Endothelial cell of umbilical vein (primary cell): Measurements from ENCODE around the gene THEM5. TPM values are rescaled to one million over a fixed set of nuclear protein-coding genes. Genes with fewer than 3 reads are reported as not detected.

Experiments
- BruUV-seq: library from RNA; stranded (reverse); fragments of 400-500 nt; replicated peaks from 2 replicates; lab custom pipeline; 2021; lab: Mats Ljungman, UMichigan
- CTCF ChIA-PET: fragments of 300-600, 350-600 bp; sonication (Branson Sonifier 250); formaldehyde crosslinking; loops from one replicate; lab custom pipeline; 2021; ENCODE audit warnings: antibody characterized with exemption, inconsistent platforms; lab: Charles Lee
- POLR2A ChIA-PET: fragments of 300-600, 350-600 bp; sonication (Branson Sonifier 250); formaldehyde crosslinking; loops from one replicate; lab custom pipeline; 2021; ENCODE audit warnings: antibody characterized with exemption, inconsistent platforms; lab: Charles Lee
- DNase-seq: peaks from one replicate; pipeline ENCODE4 v3.0.0-alpha.2; 2011; ENCODE audit warnings: low read depth, low spot score
- FAIRE-seq: peaks from 2 replicates; lab custom pipeline; 2011; peaks lifted over from hg19 to GRCh38; lab: Jason Lieb, UNC
- H2AFZ ChIP-seq: 2 replicates; pipeline ENCODE4 v1.6.0; 2012; ENCODE audit warnings: low read depth, low read length, control low read depth, inconsistent platforms
- H3K27ac ChIP-seq: 2 replicates; pipeline ENCODE4 v1.5.1; 2011; ENCODE audit warnings: low read depth, mild to moderate bottlenecking, control low read depth, low read length, moderate library complexity; ENCODE audit not compliant: insufficient read depth
- H3K27me3 ChIP-seq, 2 experiments: 2 replicates each; pipeline versions ENCODE4 v1.6.0 to v1.6.1; 2011; ENCODE audit warnings: low read length in 2 of 2, mixed read lengths in 1 of 2; ENCODE audit not compliant: control insufficient read depth in 2 of 2, insufficient read depth in 2 of 2
- H3K36me3 ChIP-seq, 2 experiments: 2 replicates in 1 of 2; 3 replicates in 1 of 2; pipeline ENCODE4 v1.5.1; 2011; ENCODE audit warnings: low read length in 2 of 2, mild to moderate bottlenecking in 1 of 2, moderate library complexity in 1 of 2; ENCODE audit not compliant: control insufficient read depth in 2 of 2, insufficient read depth in 2 of 2; ENCODE audit errors: extremely low read depth in 1 of 2
- H3K4me1 ChIP-seq: 3 replicates; pipeline ENCODE4 v1.5.1; 2011; ENCODE audit warnings: mild to moderate bottlenecking, low read length; ENCODE audit not compliant: control insufficient read depth, insufficient read depth; ENCODE audit errors: extremely low read depth
- H3K4me2 ChIP-seq: 2 replicates; pipeline ENCODE4 v1.6.1; 2011; ENCODE audit warnings: low read length, control low read depth, mixed read lengths; ENCODE audit not compliant: insufficient read depth
- H3K4me3 ChIP-seq, 3 experiments: fragments of 200-600 bp in 1 of 3; sonication (generic), shearing (Covaris generic) in 1 of 3; replicated peaks in 1 of 3; 2 replicates each; pipeline ENCODE4 v1.5.1; 2011 to 2016; ENCODE audit warnings: control low read depth in 3 of 3, low read length in 3 of 3, mild to moderate bottlenecking in 2 of 3, inconsistent platforms in 1 of 3, low read depth in 1 of 3, moderate library complexity in 1 of 3; ENCODE audit not compliant: insufficient read depth in 1 of 3
- H3K79me2 ChIP-seq: 2 replicates; pipeline ENCODE4 v1.6.0; 2012; ENCODE audit warnings: low read length, inconsistent platforms; ENCODE audit not compliant: control insufficient read depth, insufficient read depth
- H3K9ac ChIP-seq: replicated peaks from 2 replicates; pipeline ENCODE3; 2011; ENCODE audit warnings: low read length, control low read depth; ENCODE audit not compliant: insufficient read depth; ENCODE audit errors: extremely low read depth
- H3K9me1 ChIP-seq: replicated peaks from 3 replicates; pipeline ENCODE4 v1.6.0; 2011; ENCODE audit warnings: mild to moderate bottlenecking, low read length; ENCODE audit not compliant: control insufficient read depth, insufficient read depth; ENCODE audit errors: extremely low read depth
- H3K9me3 ChIP-seq: replicated peaks from 2 replicates; pipeline ENCODE4 v1.5.1; 2012; ENCODE audit warnings: low read length, inconsistent platforms; ENCODE audit not compliant: control insufficient read depth, insufficient read depth
- H4K20me1 ChIP-seq: replicated peaks from 2 replicates; pipeline ENCODE3; 2011; ENCODE audit warnings: mild to moderate bottlenecking, low read length; ENCODE audit not compliant: control insufficient read depth, insufficient read depth; ENCODE audit errors: extremely low read depth
- CTCF ChIP-seq, 2 donors: IDR thresholded peaks; 1 replicate in 1 of 2; 2 replicates in 1 of 2; pipeline ENCODE4 v1.5.1; 2011; ENCODE audit warnings: low read length in 2 of 2, mild to moderate bottlenecking in 2 of 2, moderate library complexity in 2 of 2, control low read depth in 1 of 2, inconsistent platforms in 1 of 2, low read depth in 1 of 2; ENCODE audit not compliant: insufficient read depth in 1 of 2; ENCODE audit errors: extremely low read depth in 1 of 2
- EZH2 ChIP-seq: IDR thresholded peaks from 2 replicates; pipeline ENCODE4 v1.6.1; 2012; ENCODE audit warnings: borderline replicate concordance, low read depth, mild to moderate bottlenecking, moderate library complexity, low read length, inconsistent platforms; ENCODE audit not compliant: severe bottlenecking
- FOS ChIP-seq: IDR thresholded peaks from 2 replicates; pipeline ENCODE4 v1.6.1; 2011; ENCODE audit warnings: mild to moderate bottlenecking, low read length, moderate library complexity, borderline replicate concordance; ENCODE audit not compliant: insufficient read depth
- GATA2 ChIP-seq: IDR thresholded peaks from 2 replicates; pipeline ENCODE4 v1.7.0; 2011; ENCODE audit warnings: low read depth, mild to moderate bottlenecking, moderate library complexity, mixed read lengths, low read length; ENCODE audit not compliant: insufficient read length, insufficient read depth
- JUN ChIP-seq: IDR thresholded peaks from 2 replicates; pipeline ENCODE4 v1.6.1; 2011; ENCODE audit warnings: borderline replicate concordance, low read depth; ENCODE audit not compliant: insufficient read length, insufficient read depth
- MYC ChIP-seq: IDR thresholded peaks from one replicate; pipeline ENCODE4 v1.6.1; 2011; ENCODE audit warnings: mild to moderate bottlenecking, low read depth, low read length
- POLR2A ChIP-seq: IDR thresholded peaks from 2 replicates; pipeline ENCODE4 v1.6.1; 2012; ENCODE audit warnings: low read depth, mild to moderate bottlenecking, control low read depth, low read length
- POLR2AphosphoS5 ChIP-seq: IDR thresholded peaks from 2 replicates; pipeline ENCODE4 v1.6.1; 2012; ENCODE audit warnings: low read depth, mild to moderate bottlenecking, control low read depth, low read length, moderate library complexity; ENCODE audit not compliant: insufficient read depth
- dilution Hi-C: fragments of 300-500 bp; cut with MboI; formaldehyde crosslinking; loops from one replicate; pipeline ENCODE4 v1.15.0; 2019; ENCODE audit warnings: low sequenced_read_pairs; ENCODE audit not compliant: extremely low pct_ligation_motif_present
- intact Hi-C: fragments of 100-400 bp; cut with micrococcal nuclease; formaldehyde crosslinking; loops from one replicate; pipeline ENCODE4 v1.10.0; 2022
- polyA plus RNA-seq, 4 experiments: library from polyadenylated mRNA; depleted of rRNA in 3 of 4; stranded (reverse) in 3 of 4; unstranded in 1 of 4; fragments of >200 nt; gene quantifications; 2 replicates each; pipeline versions ENCODE4 v1.2.1 to v1.2.3, GENCODE V29; 2011 to 2012; ENCODE audit warnings: missing spikeins in 1 of 4
- total RNA-seq: library from RNA; stranded (reverse); gene quantifications from 2 replicates; pipeline ENCODE4 v1.2.3, GENCODE V29; 2021
- TF ChIP-seq, protein P1 (sequence below): IDR thresholded peaks from 2 replicates; pipeline ENCODE4 v1.6.1; 2011; ENCODE audit not compliant: insufficient read depth, insufficient read length

THEM5 gene
- total and polyA plus RNA-seq, 2 donors (not counting 3 experiments of a cell fraction or from before 2014, with no cell fraction given): not detected

- DNase-seq (no peak), FAIRE-seq (no peak)
- Histone ChIP-seq H3K27ac (no peak overlapping the region), H3K9me3 (no peaks in the 10 kb centered on the region), H3K4me3 (no peak overlapping the region), H3K27me3 (peaks cover 0 to 3% of the 10 kb centered on the region in 2 experiments), H2AFZ (no peak overlapping the region), H3K4me1 (peaks cover 11% of the 10 kb centered on the region), H3K9ac (no peak overlapping the region), H3K79me2 (no peaks in the 10 kb centered on the region), H3K9me1 (no peaks in the 10 kb centered on the region), H4K20me1 (no peaks in the 10 kb centered on the region), H3K4me2 (no peak overlapping the region), H3K36me3 (no peaks in the 10 kb centered on the region)
- POLR2A ChIA-PET: no interaction called here
- dilution Hi-C loops (no loop called here), intact Hi-C loops (loop anchor here (1.0 kb wide), 1 partner anchor 38 kb away; the partner anchor contains the start of gene TDRKH)
- no TSS peak for BruUV-seq
- TF ChIP-seq JUN (no peak), FOS (no peak), EZH2 (no peak), GATA2 (no peak), CTCF (IDR thresholded peaks at IDR 0.05; ENCODE audit: extremely low read depth in 1 of 2, insufficient read depth in 1 of 2, low read depth in 1 of 2, low read length in 2 of 2) (no peak), POLR2A (no peak), MYC (no peak), POLR2AphosphoS5 (no peak)
- TF ChIP-seq, protein P1, sequence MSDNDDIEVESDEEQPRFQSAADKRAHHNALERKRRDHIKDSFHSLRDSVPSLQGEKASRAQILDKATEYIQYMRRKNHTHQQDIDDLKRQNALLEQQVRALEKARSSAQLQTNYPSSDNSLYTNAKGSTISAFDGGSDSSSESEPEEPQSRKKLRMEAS: no peak
- CTCF ChIA-PET: interaction anchor here (1.2 kb wide), 1 partner anchor 9 kb away, joined by 6 read pairs; no protein-coding TSS in a partner anchor
Observed at GRCh38 chr1:151827853-151828252, 25.7 kb downstream of the THEM5 start.
